Karpas-422 (cell line): Measurements from ENCODE around the gene ERAL1. TPM values are rescaled to one million over a fixed set of nuclear protein-coding genes. Genes with fewer than 3 reads are reported as not detected.
"Not testable (repeated sequence)": the region's sequence is repeated elsewhere in the genome, so short reads cannot be mapped to it uniquely, and the experiment has no call there.

Experiments
- DNase-seq: peaks from one replicate; pipeline ENCODE4 v3.0.0-alpha.2; 2015
- H2AFZ ChIP-seq: fragments of 200-600 bp; sonication (generic); 2 replicates; pipeline ENCODE4 v1.6.1; 2014; ENCODE audit warnings: antibody characterized with exemption, low read length, mixed read lengths
- H3K27ac ChIP-seq: fragments of 200-600 bp; sonication (generic); 2 replicates; pipeline ENCODE4 v1.5.1; 2014; ENCODE audit warnings: mild to moderate bottlenecking, low read length, moderate library complexity
- H3K27me3 ChIP-seq: fragments of 200-600 bp; sonication (generic); 2 replicates; pipeline ENCODE4 v1.6.1; 2014; ENCODE audit warnings: low read length, mixed read lengths
- H3K36me3 ChIP-seq: fragments of 200-600 bp; sonication (generic); 2 replicates; pipeline ENCODE4 v1.6.1; 2014; ENCODE audit warnings: low read length, mixed read lengths; ENCODE audit not compliant: insufficient read depth
- H3K4me1 ChIP-seq: fragments of 200-600 bp; sonication (generic); 2 replicates; pipeline ENCODE4 v1.6.1; 2014; ENCODE audit warnings: mild to moderate bottlenecking, low read length, mixed read lengths
- H3K4me2 ChIP-seq: fragments of 200-600 bp; sonication (generic); 2 replicates; pipeline ENCODE4 v1.6.1; 2014; ENCODE audit warnings: low read length, low read depth, mild to moderate bottlenecking; ENCODE audit not compliant: poor library complexity, severe bottlenecking
- H3K4me3 ChIP-seq: fragments of 200-600 bp; sonication (generic); 2 replicates; pipeline ENCODE4 v1.5.1; 2014; ENCODE audit warnings: mild to moderate bottlenecking, antibody characterized with exemption, low read length, mixed read lengths
- H3K79me2 ChIP-seq: fragments of 200-600 bp; sonication (generic); 2 replicates; pipeline ENCODE4 v1.6.1; 2014; ENCODE audit warnings: mild to moderate bottlenecking, low read length, mixed read lengths
- H3K9ac ChIP-seq: fragments of 200-600 bp; sonication (generic); 2 replicates; pipeline ENCODE4 v1.6.0; 2014; ENCODE audit warnings: low read length
- H3K9me2 ChIP-seq: fragments of 200-600 bp; sonication (generic), shearing (Covaris generic); replicated peaks from 2 replicates; pipeline ENCODE4 v1.6.0; 2014; ENCODE audit warnings: mild to moderate bottlenecking, low read length, moderate library complexity; ENCODE audit not compliant: insufficient read depth
- H3K9me3 ChIP-seq: fragments of 300-700, 200-600 bp; sonication (generic); 2 replicates; pipeline ENCODE4 v1.6.1; 2014; ENCODE audit warnings: low read length, mixed read lengths
- H4K20me1 ChIP-seq: fragments of 200-600 bp; sonication (generic); 2 replicates; pipeline ENCODE4 v1.6.1; 2014; ENCODE audit warnings: mild to moderate bottlenecking, antibody characterized with exemption, low read length, low read depth; ENCODE audit not compliant: insufficient read depth
- total RNA-seq: library from RNA; depleted of rRNA; stranded (reverse); fragments of >200 nt; shearing (Covaris generic); gene quantifications from 2 replicates; pipeline ENCODE4 v1.2.3, GENCODE V29; 2014; ENCODE audit warnings: low replicate concordance

The ERAL1 gene
- total RNA-seq, 1 experiment from 2014 or later, result 46.2 TPM

DNA sequence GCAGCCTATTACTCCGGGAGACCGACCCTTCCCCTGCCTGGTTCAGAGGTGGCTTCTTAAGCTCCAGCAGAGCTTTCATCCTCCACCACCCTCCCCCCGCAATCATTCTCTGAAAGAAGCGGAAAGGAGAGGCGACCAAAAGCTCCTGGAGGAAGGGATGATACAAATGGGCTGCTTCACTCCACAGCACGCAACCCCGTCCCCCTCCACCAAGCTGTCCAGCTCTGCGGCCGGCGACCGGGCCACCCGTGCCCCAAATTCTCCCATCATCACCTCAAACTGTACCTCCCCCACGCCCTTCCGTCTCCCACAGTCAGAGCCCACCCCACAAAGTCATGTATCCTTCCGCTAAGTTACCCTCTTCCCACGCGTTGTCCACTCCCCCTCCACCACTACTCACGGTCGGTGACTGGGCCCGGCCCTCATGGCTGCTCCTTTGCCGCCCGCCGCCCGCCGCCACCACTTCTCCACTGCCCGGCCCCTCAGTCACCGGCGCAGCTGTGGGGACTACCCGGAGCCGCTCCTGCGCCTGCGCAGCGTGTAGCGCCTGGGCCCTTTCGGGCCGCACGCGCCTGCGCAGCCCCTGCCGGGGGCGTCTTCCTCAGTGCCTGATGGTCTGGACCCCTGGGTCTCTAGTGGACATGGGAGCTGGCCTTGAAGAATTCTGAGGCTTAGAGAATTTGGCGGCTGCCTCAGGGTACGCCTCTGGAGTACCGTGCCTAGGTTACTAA is 12.4 kb upstream of the ERAL1 start, which contains the start of gene FAM222B:
Gene FAM222B (minus strand): TSS at position 509 of the 731 bp plus-strand sequence. CDS start 76,123 bp downstream, outside the sequence.
- Histone ChIP-seq H4K20me1 (no peaks in the 10 kb centered on the region), H3K4me2 (peak within 1 kb of the TSS; percentile 94), H3K4me1 (peaks cover 11% of the 10 kb centered on the region), H3K9me2 (no peaks in the 10 kb centered on the region), H3K9me3 (no peaks in the 10 kb centered on the region), H3K27me3 (no peaks in the 10 kb centered on the region), H3K79me2 (peaks cover 48% of the 10 kb centered on the region), H3K9ac (peak within 1 kb of the TSS; percentile 79), H3K4me3 (peak within 1 kb of the TSS; percentile 72), H3K27ac (peak within 1 kb of the TSS; percentile 25; the same call in 1 of the 2 replicates), H2AFZ (peak within 1 kb of the TSS; percentile 60), H3K36me3 (no peaks in the 10 kb centered on the region)
- DNase-seq, result peak; percentile 95

DNA sequence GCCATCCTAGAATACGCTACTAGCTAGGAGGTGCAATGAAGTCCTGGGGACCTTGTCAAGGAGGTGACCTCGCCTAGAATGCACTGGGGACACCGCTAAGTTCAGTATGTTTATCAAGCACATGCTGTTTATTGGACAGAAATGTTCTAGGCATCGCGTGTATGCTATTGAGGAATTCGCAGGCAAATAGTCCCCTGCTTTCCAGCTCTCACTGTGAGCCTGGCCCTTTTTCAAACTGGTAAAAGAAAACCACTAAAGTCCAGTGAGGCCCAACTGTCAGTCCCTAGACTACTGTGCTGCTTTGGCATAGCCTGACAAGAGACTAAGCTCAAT is 11.0 kb upstream of the ERAL1 start:
- Histone ChIP-seq H3K36me3 (no peaks in the 10 kb centered on the region), H3K9me2 (no peaks in the 10 kb centered on the region), H3K4me3 (no peak overlapping the region), H3K27me3 (no peaks in the 10 kb centered on the region), H3K9me3 (no peaks in the 10 kb centered on the region), H3K27ac (no peak overlapping the region), H3K4me1 (peaks cover 11% of the 10 kb centered on the region), H3K4me2 (no peak overlapping the region), H2AFZ (no peak overlapping the region), H3K9ac (no peak overlapping the region), H4K20me1 (no peaks in the 10 kb centered on the region), H3K79me2 (peaks cover 35% of the 10 kb centered on the region)
- no peak for DNase-seq

DNA sequence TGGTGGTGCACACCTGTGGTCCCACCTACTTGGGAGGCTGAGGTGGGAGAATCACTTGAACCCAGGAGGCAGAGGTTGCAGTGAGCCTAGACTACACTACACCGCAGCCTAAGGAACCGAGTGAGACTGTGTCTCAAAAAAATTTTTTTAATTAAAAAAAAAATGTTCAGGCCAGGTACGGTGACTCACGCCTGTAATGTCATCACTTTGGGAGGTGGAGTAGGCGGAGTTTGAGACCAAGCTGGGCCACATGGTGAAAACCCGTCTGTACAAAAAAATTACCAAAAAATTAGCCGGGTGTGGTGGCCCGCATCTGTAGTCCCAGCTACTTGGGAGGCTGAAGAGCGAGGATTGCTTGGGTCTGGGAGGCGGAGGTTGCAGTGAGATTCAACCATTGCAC is 8.6 kb upstream of the ERAL1 start:
- no peaks in the 10 kb centered on the region for H3K9me3 ChIP-seq
- H3K9me2 ChIP-seq, result no peaks in the 10 kb centered on the region
- H3K4me1 ChIP-seq, result peaks cover 10% of the 10 kb centered on the region
- no peaks in the 10 kb centered on the region for H3K36me3 ChIP-seq
- no peak overlapping the region for H3K4me3 ChIP-seq
- H3K79me2 ChIP-seq, result peaks cover 13% of the 10 kb centered on the region
- no peak overlapping the region for H3K27ac ChIP-seq
- no peak overlapping the region for H3K4me2 ChIP-seq
- no peak overlapping the region for H2AFZ ChIP-seq
- DNase-seq, result no peak
- no peaks in the 10 kb centered on the region for H3K27me3 ChIP-seq
- no peaks in the 10 kb centered on the region for H4K20me1 ChIP-seq
- H3K9ac ChIP-seq, result no peak overlapping the region

DNA sequence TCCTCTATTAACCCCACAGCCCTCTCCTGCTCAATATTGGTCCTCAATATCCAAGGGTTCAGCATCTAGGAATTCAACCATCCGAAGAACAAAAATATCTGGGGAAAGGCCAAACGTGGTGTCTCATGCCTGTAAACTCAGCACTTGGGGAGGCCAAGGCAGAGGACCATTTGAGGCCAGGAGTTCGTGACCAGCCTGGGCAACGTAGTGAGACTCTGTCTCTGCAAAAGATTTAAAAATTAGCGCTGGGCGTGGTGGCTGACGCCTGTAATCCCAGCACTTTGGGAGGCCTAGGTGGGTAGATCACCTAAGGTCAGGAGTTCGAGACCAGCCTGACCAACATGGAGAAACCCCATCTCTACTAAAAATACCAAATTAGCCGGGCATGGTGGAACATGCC is 8.1 kb upstream of the ERAL1 start:
- H3K36me3 ChIP-seq, H3K27ac ChIP-seq: not testable (repeated sequence)

DNA sequence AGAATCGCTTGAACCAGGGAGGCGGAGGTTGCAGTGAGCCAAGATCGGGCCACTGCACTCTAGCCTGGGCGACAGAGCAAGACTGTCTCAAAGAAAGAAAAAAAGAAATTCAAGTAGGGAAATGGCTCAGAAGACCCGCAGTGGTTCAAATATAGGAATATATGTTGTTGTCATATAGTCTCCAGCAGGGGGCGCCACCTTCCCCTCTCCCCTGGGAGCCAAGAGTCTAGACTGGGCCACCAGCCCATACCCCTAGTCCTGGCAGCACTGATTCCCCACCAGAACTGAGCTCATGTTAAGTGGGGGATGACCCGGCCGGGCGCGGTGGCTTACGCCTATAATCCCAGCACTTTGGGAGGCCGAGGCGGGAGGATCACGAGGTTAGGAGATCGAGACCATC is 6.1 kb upstream of the ERAL1 start:
- not testable (repeated sequence) for H3K4me3 ChIP-seq, H3K9me3 ChIP-seq, H3K9ac ChIP-seq, H4K20me1 ChIP-seq, H2AFZ ChIP-seq, H3K79me2 ChIP-seq, H3K36me3 ChIP-seq, H3K27ac ChIP-seq, H3K27me3 ChIP-seq, H3K4me1 ChIP-seq, H3K4me2 ChIP-seq, H3K9me2 ChIP-seq
- DNase-seq, result peak; percentile 82

More for the DNA sequence above, 8.1 kb upstream of the ERAL1 start:
- not testable (repeated sequence) for H3K4me3 ChIP-seq, H4K20me1 ChIP-seq, H3K9me2 ChIP-seq, H3K4me2 ChIP-seq, H3K79me2 ChIP-seq, DNase-seq, H3K9me3 ChIP-seq, H2AFZ ChIP-seq, H3K9ac ChIP-seq, H3K27me3 ChIP-seq, H3K4me1 ChIP-seq

DNA sequence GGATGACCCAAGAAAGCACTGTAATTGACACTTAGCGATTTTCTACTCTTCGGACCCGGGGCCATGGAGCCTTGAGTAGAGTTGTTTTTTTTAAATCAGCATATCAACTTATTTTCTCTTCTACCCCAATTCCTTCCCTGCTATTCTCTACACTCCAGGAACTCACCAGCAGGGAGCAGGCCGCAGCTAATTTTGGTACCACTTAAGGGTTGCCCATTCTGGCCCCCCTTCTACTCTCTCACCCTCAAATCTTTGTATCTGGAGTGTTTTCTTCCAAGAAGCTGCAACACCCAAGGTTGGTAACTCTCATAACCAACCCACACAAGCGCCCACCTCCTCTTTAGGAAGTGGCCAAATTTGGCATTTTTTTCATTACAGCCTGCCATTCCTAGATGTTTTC is 5.5 kb upstream of the ERAL1 start:
- no peaks in the 10 kb centered on the region for H3K9me3 ChIP-seq
- H2AFZ ChIP-seq, result no peak overlapping the region
- H3K36me3 ChIP-seq, result no peaks in the 10 kb centered on the region
- DNase-seq, result no peak
- H3K27ac ChIP-seq, result no peak overlapping the region
- no peak overlapping the region for H3K4me2 ChIP-seq
- no peaks in the 10 kb centered on the region for H3K79me2 ChIP-seq
- no peak overlapping the region for H3K9ac ChIP-seq
- no peak overlapping the region for H3K4me3 ChIP-seq
- H3K9me2 ChIP-seq, result no peaks in the 10 kb centered on the region
- H3K4me1 ChIP-seq, result peaks cover 4% of the 10 kb centered on the region
- no peaks in the 10 kb centered on the region for H3K27me3 ChIP-seq
- H4K20me1 ChIP-seq, result no peaks in the 10 kb centered on the region

DNA sequence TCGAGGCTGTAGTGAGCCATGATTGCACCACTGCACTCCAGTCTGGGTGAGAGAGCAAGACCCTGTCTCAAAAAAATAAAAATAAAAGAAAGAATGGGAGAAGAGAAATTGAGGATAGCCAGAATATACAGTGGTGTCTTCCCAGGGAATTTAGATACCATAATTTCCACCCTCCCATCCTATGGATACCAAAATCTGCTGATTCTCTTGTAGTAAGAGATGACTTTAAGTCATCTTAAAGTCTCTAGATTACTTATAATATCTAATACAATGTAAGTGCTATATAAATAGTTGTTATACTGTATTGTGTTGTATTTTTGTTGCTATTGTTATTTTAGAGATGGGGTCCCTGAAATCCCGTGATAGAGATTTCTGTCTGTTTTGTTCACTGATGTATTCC is 1.5 kb upstream of the ERAL1 start:
- Histone ChIP-seq H2AFZ (no peak overlapping the region), H3K4me2 (no peak overlapping the region), H3K9me3 (no peaks in the 10 kb centered on the region), H3K4me1 (peaks cover 17% of the 10 kb centered on the region), H3K4me3 (no peak overlapping the region), H4K20me1 (no peaks in the 10 kb centered on the region), H3K79me2 (peaks cover 15% of the 10 kb centered on the region), H3K27ac (no peak overlapping the region), H3K27me3 (no peaks in the 10 kb centered on the region), H3K9me2 (no peaks in the 10 kb centered on the region), H3K9ac (no peak overlapping the region), H3K36me3 (peaks cover 4% of the 10 kb centered on the region; the same call in 1 of the 2 replicates)
- DNase-seq, result no peak

DNA sequence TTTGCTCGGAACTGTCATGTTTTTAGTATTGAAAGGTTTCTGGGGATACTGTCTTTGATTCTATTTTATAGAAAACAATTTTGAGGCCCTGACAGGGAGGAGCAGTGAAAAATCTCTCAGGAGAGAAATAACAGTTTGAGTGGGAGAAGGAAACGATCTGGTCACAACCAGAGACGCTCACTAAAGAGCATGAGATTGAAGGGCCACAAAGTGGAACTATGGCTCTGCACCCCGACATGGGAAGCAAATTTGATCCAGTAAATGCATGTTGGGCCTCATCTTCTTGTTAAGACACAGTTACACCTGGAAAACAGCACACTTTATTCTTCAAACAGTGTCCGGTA is 492 bp downstream of the ERAL1 start:
- Histone ChIP-seq H3K4me1 (peaks cover 17% of the 10 kb centered on the region), H3K9ac (peak overlapping the region; percentile 74), H3K9me2 (no peaks in the 10 kb centered on the region), H3K9me3 (no peaks in the 10 kb centered on the region), H3K27me3 (no peaks in the 10 kb centered on the region), H3K27ac (no peak overlapping the region), H3K4me3 (peak overlapping the region; percentile 80), H3K36me3 (peaks cover 10% of the 10 kb centered on the region; the same call in 1 of the 2 replicates), H3K4me2 (peak overlapping the region; percentile 96), H4K20me1 (no peaks in the 10 kb centered on the region), H2AFZ (peak overlapping the region; percentile 49; the same call in 1 of the 2 replicates), H3K79me2 (peaks cover 15% of the 10 kb centered on the region)
- DNase-seq, result no peak
